ENCODE data around the gene RPL6.

Gene RPL6

GRCh38 chr12:112370199-112370598 is 39.2 kb downstream of the RPL6 start:
- TF ChIP-seq, protein P1, sequence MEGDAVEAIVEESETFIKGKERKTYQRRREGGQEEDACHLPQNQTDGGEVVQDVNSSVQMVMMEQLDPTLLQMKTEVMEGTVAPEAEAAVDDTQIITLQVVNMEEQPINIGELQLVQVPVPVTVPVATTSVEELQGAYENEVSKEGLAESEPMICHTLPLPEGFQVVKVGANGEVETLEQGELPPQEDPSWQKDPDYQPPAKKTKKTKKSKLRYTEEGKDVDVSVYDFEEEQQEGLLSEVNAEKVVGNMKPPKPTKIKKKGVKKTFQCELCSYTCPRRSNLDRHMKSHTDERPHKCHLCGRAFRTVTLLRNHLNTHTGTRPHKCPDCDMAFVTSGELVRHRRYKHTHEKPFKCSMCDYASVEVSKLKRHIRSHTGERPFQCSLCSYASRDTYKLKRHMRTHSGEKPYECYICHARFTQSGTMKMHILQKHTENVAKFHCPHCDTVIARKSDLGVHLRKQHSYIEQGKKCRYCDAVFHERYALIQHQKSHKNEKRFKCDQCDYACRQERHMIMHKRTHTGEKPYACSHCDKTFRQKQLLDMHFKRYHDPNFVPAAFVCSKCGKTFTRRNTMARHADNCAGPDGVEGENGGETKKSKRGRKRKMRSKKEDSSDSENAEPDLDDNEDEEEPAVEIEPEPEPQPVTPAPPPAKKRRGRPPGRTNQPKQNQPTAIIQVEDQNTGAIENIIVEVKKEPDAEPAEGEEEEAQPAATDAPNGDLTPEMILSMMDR (IDR thresholded peaks at IDR 0.05; ENCODE audit: low read depth, low read length), result no peak
- H3K4me3 ChIP-seq (ENCODE audit: low read depth, low read length), result no peak overlapping the region

DNA sequence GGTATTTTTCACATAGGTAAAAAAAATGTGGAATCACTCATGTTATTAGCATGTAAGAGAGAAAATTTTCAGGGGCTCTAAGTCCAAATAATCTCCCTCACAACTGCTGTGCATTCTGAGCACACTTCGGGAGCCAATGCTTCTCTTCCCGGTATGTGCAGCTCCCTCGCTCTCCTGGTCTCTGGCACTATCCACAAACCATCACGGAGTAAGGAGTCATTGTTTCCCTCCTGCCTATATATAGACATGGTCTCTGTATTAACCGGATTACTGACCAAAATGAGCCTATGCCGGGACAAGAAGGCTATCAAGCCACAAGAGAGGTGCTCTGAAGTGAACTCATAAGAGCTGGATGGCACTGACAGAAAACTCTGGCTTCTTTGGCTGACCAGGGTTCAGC is 40.5 kb downstream of the RPL6 start:
- H3K4me3 ChIP-seq (ENCODE audit: low read depth, low read length), result no peak overlapping the region
- TF ChIP-seq, protein P1 (IDR thresholded peaks at IDR 0.05; ENCODE audit: low read depth, low read length), result no peak

- TF ChIP-seq, protein P1 (IDR thresholded peaks at IDR 0.05; ENCODE audit: low read depth, low read length), result no peak
- H3K4me3 ChIP-seq (ENCODE audit: low read depth, low read length), result no peak overlapping the region
These were observed 41.4 kb downstream of the RPL6 start for GRCh38 chr12:112367965-112368364.

GRCh38 chr12:112362310-112362709 is 47.1 kb downstream of the RPL6 start:
- TF ChIP-seq, protein P1 (IDR thresholded peaks at IDR 0.05; ENCODE audit: low read depth, low read length), result no peak
- H3K4me3 ChIP-seq (ENCODE audit: low read depth, low read length), result no peak overlapping the region

- TF ChIP-seq, protein P1 (IDR thresholded peaks at IDR 0.05; ENCODE audit: low read depth, low read length), result no peak
These were observed 48.1 kb downstream of the RPL6 start for GRCh38 chr12:112361271-112361670.

DNA sequence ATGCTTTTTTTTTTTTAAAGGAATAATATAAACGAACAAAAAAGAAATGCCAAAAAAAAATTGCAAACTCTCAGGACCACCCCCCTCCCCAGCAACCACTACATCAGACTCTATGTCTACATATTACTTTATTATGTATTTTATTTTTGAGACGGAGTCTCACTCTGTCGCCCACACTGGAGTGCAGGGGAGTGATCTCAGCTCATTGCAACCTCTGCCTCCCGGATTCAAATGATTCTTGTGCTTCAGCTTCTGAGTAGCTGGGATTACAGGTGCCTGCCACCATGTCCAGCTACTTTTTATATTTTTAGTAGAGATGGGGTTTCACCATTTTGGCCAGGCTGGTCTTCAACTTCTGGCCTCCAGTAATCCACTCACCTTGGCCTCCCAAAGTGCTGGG is 50.1 kb downstream of the RPL6 start:
- no peak overlapping the region for H3K4me3 ChIP-seq (ENCODE audit: low read depth, low read length)
- TF ChIP-seq, protein P1 (IDR thresholded peaks at IDR 0.05; ENCODE audit: low read depth, low read length), result no peak

More at GRCh38 chr12:112361271-112361670, 48.1 kb downstream of the RPL6 start:
- no peak overlapping the region for H3K4me3 ChIP-seq (ENCODE audit: low read depth, low read length)

DNA sequence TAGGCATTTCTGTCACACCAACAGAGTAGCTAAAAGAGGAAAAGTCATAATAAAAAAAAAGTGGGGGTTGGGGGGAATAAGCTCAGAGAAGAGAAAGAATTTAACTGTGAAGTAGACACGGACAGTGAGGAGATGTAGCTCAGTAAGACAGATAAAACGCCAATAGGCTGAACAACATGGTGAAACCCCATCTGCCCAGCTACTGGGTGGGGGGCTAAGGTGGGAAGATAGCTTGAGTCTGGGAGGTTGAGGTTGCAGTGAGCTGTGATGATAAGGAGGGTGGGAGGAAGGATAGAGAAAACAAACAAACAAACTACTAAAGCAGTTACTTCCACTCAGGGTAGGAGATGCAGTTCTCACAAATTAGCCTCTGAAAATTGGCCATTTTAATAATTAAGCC is 52.2 kb downstream of the RPL6 start:
- TF ChIP-seq, protein P1 (IDR thresholded peaks at IDR 0.05; ENCODE audit: low read depth, low read length), result no peak
- H3K4me3 ChIP-seq (ENCODE audit: low read depth, low read length), result no peak overlapping the region

Measured in WI38 (cell line).